CD14-positive monocyte (primary cell): ENCODE data around the gene PABPC1L. TPM values are rescaled to one million over a fixed set of nuclear protein-coding genes. Genes with fewer than 3 reads are reported as not detected.
A peak's percentile ranks its signal among the peaks of the same experiment; 100 is the strongest.

Experiments
- DNase-seq, 3 donors: peaks; one replicate each; pipeline ENCODE4 v3.0.0-alpha.2; 2011 to 2022
- H2AFZ ChIP-seq: 2 replicates; pipeline ENCODE4 v1.6.0; 2012; ENCODE audit warnings: mild to moderate bottlenecking, low read depth, low read length, inconsistent platforms; ENCODE audit not compliant: insufficient read depth, poor library complexity, severe bottlenecking
- H3K27ac ChIP-seq, 2 donors: 1 replicate in 1 of 2; 2 replicates in 1 of 2; pipeline ENCODE4 v1.5.1; 2012 to 2013; ENCODE audit warnings: low read length in 2 of 2, control low read depth in 1 of 2, inconsistent platforms in 1 of 2, low read depth in 1 of 2, mild to moderate bottlenecking in 1 of 2
- H3K27me3 ChIP-seq, 2 donors: one replicate each; pipeline versions ENCODE4 v1.6.0 to v1.6.1; 2011 to 2013; ENCODE audit warnings: low read length in 2 of 2; ENCODE audit not compliant: control insufficient read depth in 2 of 2, insufficient read depth in 2 of 2
- H3K36me3 ChIP-seq, 2 donors: replicated peaks in 1 of 2; 1 replicate in 1 of 2; 2 replicates in 1 of 2; pipeline versions ENCODE4 v1.5.1 to v1.6.1; 2012 to 2013; ENCODE audit warnings: low read length in 2 of 2, control low read depth in 1 of 2, inconsistent platforms in 1 of 2, mild to moderate bottlenecking in 1 of 2; ENCODE audit not compliant: insufficient read depth in 2 of 2, control insufficient read depth in 1 of 2
- H3K4me1 ChIP-seq, 2 donors: 1 replicate in 1 of 2; 2 replicates in 1 of 2; pipeline versions ENCODE4 v1.5.1 to v1.6.1; 2012 to 2013; ENCODE audit warnings: low read length in 2 of 2, control low read depth in 1 of 2, inconsistent platforms in 1 of 2, mild to moderate bottlenecking in 1 of 2, moderate library complexity in 1 of 2; ENCODE audit not compliant: insufficient read depth in 2 of 2, control insufficient read depth in 1 of 2
- H3K4me2 ChIP-seq: replicated peaks from 2 replicates; pipeline ENCODE3; 2012; ENCODE audit warnings: low read length, moderate library complexity, mild to moderate bottlenecking; ENCODE audit not compliant: poor library complexity, severe bottlenecking; ENCODE audit errors: extremely low read depth
- H3K4me3 ChIP-seq, 3 experiments: fragments of 200-600 bp in 1 of 3; sonication (generic) in 1 of 3; replicated peaks in 1 of 3; 1 replicate in 2 of 3; 2 replicates in 1 of 3; pipeline ENCODE4 v1.5.1; 2011 to 2013; ENCODE audit warnings: low read length in 3 of 3, mild to moderate bottlenecking in 3 of 3, control low read depth in 2 of 3, low read depth in 2 of 3, inconsistent platforms in 1 of 3, moderate library complexity in 1 of 3
- H3K79me2 ChIP-seq: 2 replicates; pipeline ENCODE4 v1.6.0; 2012; ENCODE audit warnings: mild to moderate bottlenecking, control low read depth, inconsistent platforms, low read length, moderate library complexity; ENCODE audit not compliant: insufficient read depth
- H3K9ac ChIP-seq: 2 replicates; pipeline ENCODE4 v1.6.0; 2017; ENCODE audit warnings: low read length, mild to moderate bottlenecking; ENCODE audit not compliant: insufficient read depth, poor library complexity, severe bottlenecking
- H3K9me3 ChIP-seq, 2 donors: replicated peaks in 1 of 2; 1 replicate in 1 of 2; 2 replicates in 1 of 2; pipeline versions ENCODE4 v1.5.1 to v1.6.1; 2012 to 2013; ENCODE audit warnings: low read length in 2 of 2, control low read depth in 1 of 2; ENCODE audit not compliant: control insufficient read depth in 1 of 2, insufficient read depth in 1 of 2
- H4K20me1 ChIP-seq: 2 replicates; pipeline ENCODE4 v1.6.0; 2012; ENCODE audit warnings: mild to moderate bottlenecking, low read length, control low read depth, moderate library complexity; ENCODE audit not compliant: insufficient read depth
- H3K27ac Mint-ChIP-seq, 7 donors: one replicate each; pipeline ENCODE4 v1.8.0; 2020; ENCODE audit warnings: mild to moderate bottlenecking in 7 of 7, mixed read lengths in 7 of 7, moderate library complexity in 6 of 7, inconsistent platforms in 2 of 7
- H3K27me3 Mint-ChIP-seq, 3 donors: one replicate each; pipeline ENCODE4 v1.8.0; 2021 to 2022; ENCODE audit warnings: low read depth in 3 of 3, mild to moderate bottlenecking in 3 of 3, mixed read lengths in 3 of 3, moderate library complexity in 3 of 3, inconsistent platforms in 1 of 3
- H3K36me3 Mint-ChIP-seq, 2 donors: one replicate each; pipeline ENCODE4 v1.8.0; 2020; ENCODE audit warnings: mixed read lengths in 2 of 2, inconsistent platforms in 1 of 2, mild to moderate bottlenecking in 1 of 2
- H3K4me1 Mint-ChIP-seq: one replicate; pipeline ENCODE4 v1.8.0; 2020; ENCODE audit warnings: mild to moderate bottlenecking, mixed read lengths
- H3K4me3 Mint-ChIP-seq, 2 donors: one replicate each; pipeline ENCODE4 v1.8.0; 2020; ENCODE audit warnings: mild to moderate bottlenecking in 2 of 2, mixed read lengths in 2 of 2, moderate library complexity in 1 of 2
- H3K9me3 Mint-ChIP-seq, 7 donors: one replicate each; pipeline ENCODE4 v1.8.0; 2020 to 2022; ENCODE audit warnings: mixed read lengths in 7 of 7, mild to moderate bottlenecking in 6 of 7, moderate library complexity in 6 of 7, inconsistent platforms in 2 of 7
- CTCF ChIP-seq: fragments of 200-600 bp; IDR thresholded peaks from one replicate; pipeline ENCODE4 v1.8.0; 2022; ENCODE audit warnings: antibody characterized with exemption, mild to moderate bottlenecking
- WGBS: methylation state at CpG from one replicate; pipeline ENCODE4 v1.1.5; 2013; ENCODE audit warnings: missing lambda C conversion rate; ENCODE audit not compliant: insufficient coverage; 5-methylcytosine and 5-hydroxymethylcytosine counted together
- intact Hi-C, 2 donors: fragments of 100-400 bp; cut with micrococcal nuclease; formaldehyde crosslinking; loops; one replicate each; pipeline versions ENCODE4 v1.15.0 to v1.15.1; 2023
- polyA plus RNA-seq, 3 donors: library from polyadenylated mRNA; depleted of rRNA in 1 of 3; unstranded in 2 of 3; stranded (reverse) in 1 of 3; fragments of 300-500 nt in 2 of 3; fragments of >200 nt in 1 of 3; fragmentation: Illumina TruSeq in 2 of 3; gene quantifications; 1 replicate in 2 of 3; 2 replicates in 1 of 3; pipeline ENCODE4 v1.2.3, GENCODE V29; 2012 to 2021

The PABPC1L gene
- polyA plus RNA-seq, 3 donors, result 0.21 to 69.1 TPM; not detected in 1

- peaks cover 68 to 82% of the 10 kb centered on the region in 2 donors for H3K4me1 ChIP-seq
- Mint-ChIP-seq H3K27ac (peak overlapping the region; percentile 68 to 94 (median 86)), H3K4me1 (peaks cover 80% of the 10 kb centered on the region), H3K36me3 (peaks cover 15 to 30% of the 10 kb centered on the region in 2 donors), H3K9me3 (peaks cover 0 to 1% (median 0%) of the 10 kb centered on the region in 7 donors), H3K27me3 (no peaks in the 10 kb centered on the region), H3K4me3 (peak overlapping the region in 1 of 2 donors; percentile 5)
- peak overlapping the region; percentile 25 for H3K4me2 ChIP-seq
- H4K20me1 ChIP-seq, result peaks cover 100% of the 10 kb centered on the region
- no peak overlapping the region for H3K9ac ChIP-seq
- DNase-seq, result no peak
- H3K9me3 ChIP-seq, result no peaks in the 10 kb centered on the region
- H2AFZ ChIP-seq, result no peak overlapping the region
- H3K27me3 ChIP-seq, result no peaks in the 10 kb centered on the region
- TF ChIP-seq CTCF, result no peak
- H3K27ac ChIP-seq, result peak overlapping the region; percentile 64 to 83
- H3K36me3 ChIP-seq, result peaks cover 0 to 35% of the 10 kb centered on the region in 2 donors
- intact Hi-C loops, result no loop called here
- peak overlapping the region in 1 of 3 experiments; percentile 2 for H3K4me3 ChIP-seq
- 36% methylated on average over 2 of the region's 2 CpGs for WGBS
- H3K79me2 ChIP-seq, result peaks cover 99% of the 10 kb centered on the region
Measured at GRCh38 chr20:44894959-44895358, 14.9 kb upstream of the PABPC1L start.

GRCh38 chr20:44896583-44896982, 13.3 kb upstream of the PABPC1L start:
- Mint-ChIP-seq H3K27me3 (peaks cover 0 to 1% (median 0%) of the 10 kb centered on the region in 3 donors), H3K36me3 (peaks cover 24 to 38% of the 10 kb centered on the region in 2 donors), H3K27ac (peak overlapping the region; percentile 68 to 94 (median 89)), H3K4me3 (peak overlapping the region; percentile 54 to 80), H3K9me3 (peaks cover 0 to 1% (median 0%) of the 10 kb centered on the region in 7 donors), H3K4me1 (peaks cover 72% of the 10 kb centered on the region)
- Histone ChIP-seq H2AFZ (no peak overlapping the region), H3K4me1 (peaks cover 58 to 70% of the 10 kb centered on the region in 2 donors), H3K4me3 (peak overlapping the region in 2 of 3 experiments; percentile 37 to 65), H3K36me3 (peaks cover 8 to 38% of the 10 kb centered on the region in 2 donors), H3K4me2 (peak overlapping the region; percentile 70), H3K9me3 (no peaks in the 10 kb centered on the region), H3K79me2 (peaks cover 99% of the 10 kb centered on the region), H3K27ac (peak overlapping the region; percentile 8 to 83), H4K20me1 (peaks cover 100% of the 10 kb centered on the region), H3K9ac (no peak overlapping the region), H3K27me3 (no peaks in the 10 kb centered on the region)
- DNase-seq, result peak; percentile 59 to 79 (median 77)
- WGBS, result 0% methylated on average over 1 of the region's 1 CpG
- intact Hi-C loops, result no loop called here
- TF ChIP-seq CTCF, result no peak
